K562 (cell line): ENCODE measurements around the gene MAGI1.

ENCODE experiments used
- ARHGAP35 ChIP-seq: fragments of 450-650 bp; IDR thresholded peaks from 2 replicates; pipeline ENCODE4 v1.6.1; 2018; ENCODE audit not compliant: partially characterized antibody
- GTF2B ChIP-seq: IDR thresholded peaks from 2 replicates; pipeline ENCODE4 v1.6.1; 2011; ENCODE audit not compliant: insufficient read length; ENCODE audit errors: extremely low read depth
- HOMEZ ChIP-seq: fragments of 250-450 bp; sonication (Bioruptor Pico); IDR thresholded peaks from 2 replicates; pipeline ENCODE4 v1.4.0; 2020; ENCODE audit warnings: mild to moderate bottlenecking, moderate library complexity
- ILK ChIP-seq: fragments of 450-650 bp; IDR thresholded peaks from 2 replicates; pipeline ENCODE4 v1.6.1; 2016; ENCODE audit warnings: missing genetic modification characterization, low read depth, mild to moderate bottlenecking, missing compliant biosample characterization, moderate library complexity, borderline replicate concordance
- KDM4B ChIP-seq, 2 experiments: fragments of 450-650 bp in 1 of 2; sonication (generic) in 1 of 2; IDR thresholded peaks; 2 replicates each; pipeline ENCODE4 v1.6.1; 2016 to 2017; ENCODE audit warnings: borderline replicate concordance in 2 of 2, antibody characterized with exemption in 1 of 2, low read depth in 1 of 2, mild to moderate bottlenecking in 1 of 2
- POLR2A ChIP-seq: fragments of 450-650 bp; conservative IDR thresholded peaks from 2 replicates; pipeline ENCODE4 v1.6.1; 2016
- SIN3A ChIP-seq, 2 experiments: fragments of 150-350 bp in 1 of 2; IDR thresholded peaks; 2 replicates each; pipeline ENCODE4 v1.6.1; 2011 to 2016; ENCODE audit warnings: borderline replicate concordance in 2 of 2, low read depth in 2 of 2, low read length in 2 of 2, mild to moderate bottlenecking in 2 of 2, moderate library complexity in 2 of 2; ENCODE audit not compliant: control insufficient read depth in 1 of 2
- TARDBP ChIP-seq: fragments of 450-650 bp; IDR thresholded peaks from 2 replicates; pipeline ENCODE4 v1.6.1; 2016
- ZNF212 ChIP-seq: fragments of 450-650 bp; formaldehyde crosslinking; IDR thresholded peaks from 2 replicates; pipeline ENCODE4 v1.4.0; 2020; ENCODE audit warnings: mild to moderate bottlenecking

- TF ChIP-seq ARHGAP35 (no peak), HOMEZ (CRISPR knock-in tag) (no peak), SIN3A (IDR thresholded peaks at IDR 0.05; ENCODE audit: borderline replicate concordance in 2 of 2, control insufficient read depth in 1 of 2, low read depth in 2 of 2, low read length in 2 of 2) (no peak), KDM4B (IDR thresholded peaks at IDR 0.05; ENCODE audit: borderline replicate concordance in 2 of 2, low read depth in 1 of 2) (no peak), ZNF212 (CRISPR knock-in tag) (no peak), ILK (tag) (no peak), GTF2B (no peak), POLR2A (no peak), TARDBP (no peak)
Measured at GRCh38 chr3:65776081-65776480, 262.6 kb downstream of the MAGI1 start.
